Psoas muscle (tissue), 8 donors: ENCODE results near the gene PPP2R5D. TPM values are rescaled to one million over a fixed set of nuclear protein-coding genes. Genes with fewer than 3 reads are reported as not detected.

Experiments used
- ATAC-seq, 4 donors: fragments of 200-7000 bp; cut with Tn5 transposase; one replicate each; pipeline ENCODE4 v1.9.1; 2020; ENCODE audit warnings: moderate library complexity in 3 of 4, mild to moderate bottlenecking in 2 of 4
- DNase-seq, 2 donors: peaks; one replicate each; pipeline ENCODE4 v3.0.0-alpha.2; 2020
- H3K27ac ChIP-seq: fragments of 200-600 bp; one replicate; pipeline ENCODE4 v1.8.0; 2022
- H3K27me3 ChIP-seq, 3 donors: fragments of 200-600 bp in 1 of 3; one replicate each; pipeline versions ENCODE4 v1.6.1 to v1.8.0; 2013 to 2022; ENCODE audit warnings: low read length in 2 of 3, mild to moderate bottlenecking in 2 of 3, moderate library complexity in 1 of 3; ENCODE audit not compliant: insufficient read depth in 3 of 3
- H3K36me3 ChIP-seq, 2 donors: fragments of 200-600 bp in 1 of 2; one replicate each; pipeline versions ENCODE4 v1.6.1 to v1.8.0; 2013 to 2022; ENCODE audit warnings: low read depth in 1 of 2, mild to moderate bottlenecking in 1 of 2, moderate library complexity in 1 of 2; ENCODE audit not compliant: insufficient read depth in 1 of 2
- H3K4me1 ChIP-seq: fragments of 200-600 bp; one replicate; pipeline ENCODE4 v1.8.0; 2022
- H3K4me3 ChIP-seq: fragments of 200-600 bp; one replicate; pipeline ENCODE4 v1.8.0; 2022; ENCODE audit warnings: mild to moderate bottlenecking
- H3K9me3 ChIP-seq: fragments of 200-600 bp; one replicate; pipeline ENCODE4 v1.8.0; 2022
- WGBS, 3 donors: extraction: QIAGEN DNeasy Blood & Tissue Kit; methylation state at CpG; one replicate each; pipeline versions ENCODE4 v1.1.6 to v1.1.7; 2013; 5-methylcytosine and 5-hydroxymethylcytosine counted together
- intact Hi-C, 2 donors: fragments of 100-400 bp; cut with DNase I; formaldehyde crosslinking; loops; one replicate each; pipeline versions ENCODE4 v1.11.0 to v1.14.2; 2022
- polyA plus RNA-seq, 3 donors: library from polyadenylated mRNA; stranded (reverse); fragments of 200-250 nt; gene quantifications; one replicate each; pipeline ENCODE4 v1.2.3, GENCODE V29; 2013
- total RNA-seq, 4 donors: library from RNA; stranded (reverse); fragmentation: NEBNext Ultra II Directional in 2 of 4; extraction: Animal tissue kit (Norgen Biotek cat#: 25700) in 2 of 4; gene quantifications; one replicate each; pipeline versions ENCODE4 v1.2.1 to v1.2.4, GENCODE V29; 2021 to 2023
- TF ChIP-seq, protein P1 (sequence below): fragments of 200-600 bp; IDR thresholded peaks from one replicate; pipeline ENCODE4 v1.8.0; 2022; ENCODE audit warnings: antibody characterized with exemption
- donor health status: healthy with polysubstance abuse.
- donor health status: DM: no; HTN: no; CAD: no; lungs with moderate emphysema.
- donor health status: Bipolar disorder and iron deficiency.
- donor health status: healthy.
- donor health status: DM: yes; HTN: yes; CAD: no.
- donor health status: DM: no; HTN: no; CAD: no.
- donor health status: DM: no; HTN: no; CAD: no.
- donor health status: DM: yes; HTN: yes; CAD: no.

Gene PPP2R5D
- total and polyA plus RNA-seq, 7 donors: 25.6 to 46.7 (median 29.1) TPM

DNA sequence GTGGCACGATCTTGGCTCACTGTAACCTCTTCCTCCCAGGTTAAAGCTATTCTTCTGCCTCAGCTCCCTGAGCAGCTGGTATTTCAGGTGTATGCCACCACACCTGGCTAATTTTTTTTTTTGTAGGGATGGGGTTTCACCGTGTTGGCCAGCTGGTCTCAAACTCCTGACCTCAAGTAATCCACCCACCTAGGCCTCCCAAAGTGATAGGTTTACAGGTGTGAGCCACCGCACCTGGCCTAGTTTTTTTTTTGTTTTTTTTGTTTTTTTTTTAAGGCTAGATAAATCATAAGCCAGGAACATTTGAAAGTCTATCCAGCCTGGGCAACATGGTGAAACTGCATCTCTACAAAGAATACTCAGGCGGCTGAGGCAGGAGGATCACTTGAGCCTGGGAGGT, 48.0 kb downstream of the PPP2R5D start:
- Histone ChIP-seq H3K9me3 (no peaks in the 10 kb centered on the region), H3K27me3 (no peaks in the 10 kb centered on the region), H3K4me3 (no peak overlapping the region), H3K36me3 (peaks cover 20 to 66% of the 10 kb centered on the region in 2 donors), H3K4me1 (peaks cover 24% of the 10 kb centered on the region), H3K27ac (no peak overlapping the region)
- WGBS, 3 donors: 86 to 90% (median 86%) methylated on average over 4 of the region's 4 CpGs
- intact Hi-C loops: no loop called here
- no peak for ATAC-seq
- DNase-seq: no peak
- TF ChIP-seq, protein P1, sequence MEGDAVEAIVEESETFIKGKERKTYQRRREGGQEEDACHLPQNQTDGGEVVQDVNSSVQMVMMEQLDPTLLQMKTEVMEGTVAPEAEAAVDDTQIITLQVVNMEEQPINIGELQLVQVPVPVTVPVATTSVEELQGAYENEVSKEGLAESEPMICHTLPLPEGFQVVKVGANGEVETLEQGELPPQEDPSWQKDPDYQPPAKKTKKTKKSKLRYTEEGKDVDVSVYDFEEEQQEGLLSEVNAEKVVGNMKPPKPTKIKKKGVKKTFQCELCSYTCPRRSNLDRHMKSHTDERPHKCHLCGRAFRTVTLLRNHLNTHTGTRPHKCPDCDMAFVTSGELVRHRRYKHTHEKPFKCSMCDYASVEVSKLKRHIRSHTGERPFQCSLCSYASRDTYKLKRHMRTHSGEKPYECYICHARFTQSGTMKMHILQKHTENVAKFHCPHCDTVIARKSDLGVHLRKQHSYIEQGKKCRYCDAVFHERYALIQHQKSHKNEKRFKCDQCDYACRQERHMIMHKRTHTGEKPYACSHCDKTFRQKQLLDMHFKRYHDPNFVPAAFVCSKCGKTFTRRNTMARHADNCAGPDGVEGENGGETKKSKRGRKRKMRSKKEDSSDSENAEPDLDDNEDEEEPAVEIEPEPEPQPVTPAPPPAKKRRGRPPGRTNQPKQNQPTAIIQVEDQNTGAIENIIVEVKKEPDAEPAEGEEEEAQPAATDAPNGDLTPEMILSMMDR: no peak

DNA sequence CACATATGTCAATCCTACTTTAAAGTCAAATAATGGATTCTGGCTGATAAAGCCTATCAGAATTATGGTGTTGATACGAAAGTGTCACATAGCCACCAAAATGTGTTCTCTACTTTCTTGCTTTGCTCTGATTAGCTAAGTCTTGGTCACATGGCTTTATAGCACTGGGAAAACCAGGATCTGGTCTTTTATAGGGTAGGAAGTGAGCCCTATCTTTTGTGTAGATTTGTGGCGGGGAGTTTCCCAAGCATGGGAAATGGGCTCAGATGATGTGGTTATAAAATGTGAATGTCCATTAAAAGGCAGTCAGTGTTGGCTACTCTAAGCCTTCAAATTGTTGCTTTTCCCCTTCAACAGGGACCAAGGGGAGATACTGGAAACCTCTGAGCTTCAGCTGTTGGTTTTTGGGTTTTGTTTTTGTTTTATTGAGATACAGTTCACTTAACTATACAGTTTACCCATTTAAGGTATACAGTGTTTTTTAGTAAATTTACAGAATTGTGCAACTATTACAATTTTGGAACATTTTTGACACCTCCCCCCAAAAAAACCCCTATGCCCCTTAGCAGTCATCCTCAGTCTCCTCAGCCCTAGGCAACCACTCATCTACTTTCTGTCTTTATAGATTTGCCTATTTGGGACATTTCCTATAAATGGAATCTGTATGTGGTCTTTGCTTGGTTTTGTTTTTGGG, 49.3 kb downstream of the PPP2R5D start:
- intact Hi-C loops: no loop called here

DNA sequence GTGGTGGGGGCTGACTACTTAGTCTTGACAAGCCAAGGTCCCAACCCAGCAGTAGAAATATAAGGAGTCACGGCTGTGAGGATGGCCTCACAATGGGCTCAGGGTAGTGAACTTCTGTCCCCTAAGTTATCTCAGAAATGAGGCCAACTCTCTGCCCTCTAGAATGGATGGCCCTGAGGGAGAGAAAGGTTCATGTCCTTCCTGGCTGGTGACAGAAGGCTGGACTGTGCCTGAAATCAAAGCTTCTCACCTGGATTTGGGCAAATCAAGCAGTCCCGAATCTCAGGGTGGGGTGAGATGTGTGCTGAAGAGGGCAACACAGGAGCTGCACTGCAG, 49.8 kb downstream of the PPP2R5D start:
- H3K4me1 ChIP-seq: peaks cover 24% of the 10 kb centered on the region
- no peaks in the 10 kb centered on the region for H3K27me3 ChIP-seq
- WGBS, 3 donors: 72 to 85% (median 75%) methylated on average over 2 of the region's 2 CpGs
- ATAC-seq (no peak), DNase-seq (no peak)
- TF ChIP-seq, protein P1: no peak
- no peak overlapping the region for H3K27ac ChIP-seq
- intact Hi-C loops: no loop called here
- H3K4me3 ChIP-seq: no peak overlapping the region
- H3K36me3 ChIP-seq: peaks cover 14 to 65% of the 10 kb centered on the region in 2 donors
- H3K9me3 ChIP-seq: no peaks in the 10 kb centered on the region

More for the DNA sequence above, 49.3 kb downstream of the PPP2R5D start:
- WGBS, 3 donors: 91 to 96% (median 94%) methylated on average over 2 of the region's 2 CpGs
- Histone ChIP-seq H3K4me3 (no peak overlapping the region), H3K27me3 (no peaks in the 10 kb centered on the region), H3K36me3 (peaks cover 18 to 67% of the 10 kb centered on the region in 2 donors), H3K27ac (no peak overlapping the region), H3K4me1 (peaks cover 24% of the 10 kb centered on the region), H3K9me3 (no peaks in the 10 kb centered on the region)
- ATAC-seq (no peak), DNase-seq (no peak)
- TF ChIP-seq, protein P1: no peak

DNA sequence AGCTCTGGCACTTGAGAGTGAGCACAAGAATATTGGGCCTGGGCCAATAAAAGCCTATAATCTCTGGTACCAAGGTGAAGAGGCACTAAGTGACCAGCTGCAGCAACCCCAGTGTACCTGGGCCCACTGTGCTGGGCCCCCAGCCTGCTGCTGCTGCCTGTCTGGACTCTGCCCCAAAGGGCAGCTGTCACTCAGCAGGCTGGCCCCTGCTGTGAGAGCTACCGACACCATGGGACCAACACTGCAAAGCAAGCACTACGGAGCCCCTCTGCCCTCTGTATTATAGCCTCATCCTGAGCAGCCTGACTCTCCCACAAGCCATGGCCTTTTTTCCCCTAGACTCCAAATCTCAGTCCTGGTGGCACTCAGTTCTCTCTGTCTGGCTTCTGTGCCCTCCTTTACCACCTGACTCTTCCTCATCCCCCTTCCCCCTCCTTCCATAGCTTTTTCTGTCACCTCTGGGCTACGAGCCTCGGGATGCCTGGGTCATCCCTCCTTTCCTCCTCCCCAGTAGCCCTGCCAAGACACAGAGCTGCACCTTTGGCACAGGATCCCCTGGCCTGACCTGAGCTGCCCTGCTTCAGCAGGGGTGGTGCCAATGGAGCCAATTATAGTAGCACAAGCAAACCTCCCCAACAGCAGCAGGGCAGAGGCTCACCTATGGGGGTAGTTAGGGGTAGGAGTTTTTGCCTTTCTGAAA, 51.3 kb downstream of the PPP2R5D start:
- Histone ChIP-seq H3K27ac (peak overlapping the region; percentile 81), H3K4me1 (peaks cover 24% of the 10 kb centered on the region), H3K36me3 (peaks cover 4 to 61% of the 10 kb centered on the region in 2 donors), H3K9me3 (no peaks in the 10 kb centered on the region), H3K27me3 (no peaks in the 10 kb centered on the region), H3K4me3 (no peak overlapping the region)
- ATAC-seq: peak; percentile 96 to 98 (median 98)
- peak; percentile 71 to 93 for DNase-seq
- TF ChIP-seq, protein P1: no peak
- intact Hi-C loops: loop anchor here in 1 of 2 donors (2.0 kb wide), 1 partner anchor 17 kb away; the partner anchor contains the start of gene CUL7
- WGBS, 3 donors: 25 to 39% (median 28%) methylated on average over 4 of the region's 4 CpGs
